ENCODE results near the gene EPOP.

EPOP gene

GRCh38 chr17:38687286-38687685 is 12.5 kb upstream of the EPOP start:
- DNase-seq (ENCODE audit: low read depth): peak; percentile 63
- H3K4me3 ChIP-seq (replicated peaks; ENCODE audit: low read depth, low read length): no peak overlapping the region
- no peak for TF ChIP-seq CTCF (IDR thresholded peaks at IDR 0.05; ENCODE audit: low read length, missing control alignments)

- TF ChIP-seq CTCF (IDR thresholded peaks at IDR 0.05; ENCODE audit: low read length, missing control alignments): no peak
- no peak for DNase-seq (ENCODE audit: low read depth)
These were observed 10.7 kb upstream of the EPOP start for GRCh38 chr17:38685491-38685890.

GRCh38 chr17:38681096-38681495 is 6.3 kb upstream of the EPOP start:
- TF ChIP-seq CTCF (IDR thresholded peaks at IDR 0.05; ENCODE audit: low read length, missing control alignments): no peak
- DNase-seq (ENCODE audit: low read depth): no peak
- H3K4me3 ChIP-seq (replicated peaks; ENCODE audit: low read depth, low read length): no peak overlapping the region

More at GRCh38 chr17:38685491-38685890, 10.7 kb upstream of the EPOP start:
- no peak overlapping the region for H3K4me3 ChIP-seq (replicated peaks; ENCODE audit: low read depth, low read length)

GRCh38 chr17:38677819-38678218 is 3.1 kb upstream of the EPOP start:
- DNase-seq (ENCODE audit: low read depth): no peak
- no peak overlapping the region for H3K4me3 ChIP-seq (replicated peaks; ENCODE audit: low read depth, low read length)
- TF ChIP-seq CTCF (IDR thresholded peaks at IDR 0.05; ENCODE audit: low read length, missing control alignments): no peak

GRCh38 chr17:38676706-38677504 is 2.1 kb upstream of the EPOP start:
- H3K4me3 ChIP-seq (replicated peaks; ENCODE audit: low read depth, low read length): no peak overlapping the region
- DNase-seq (ENCODE audit: low read depth): peak; percentile 87
- peak; percentile 98 for TF ChIP-seq CTCF (IDR thresholded peaks at IDR 0.05; ENCODE audit: low read length, missing control alignments)

GRCh38 chr17:38674014-38674748 is 576 bp downstream of the EPOP start:
- TF ChIP-seq CTCF (IDR thresholded peaks at IDR 0.05; ENCODE audit: low read length, missing control alignments): no peak
- peak overlapping the region; percentile 46 for H3K4me3 ChIP-seq (replicated peaks; ENCODE audit: low read depth, low read length)
- no peak for DNase-seq (ENCODE audit: low read depth)
